Activated T-helper 2 cell treated with anti-CD3 and anti-CD28 coated beads, Interferon-gamma antibody, Interleukin-2, Interleukin-4, amounts not matched to agents 10 μg/mL and 5 μg/mL and 100 μg/mL, durations not matched to agents 14 hours and 24 hours and 36 hours (primary cell): ENCODE results near the gene DPH2. TPM values are rescaled to one million over a fixed set of nuclear protein-coding genes. Genes with fewer than 3 reads are reported as not detected.

Experiments
- DNase-seq: peaks from one replicate; pipeline ENCODE4 v3.0.0; 2021; ENCODE audit warnings: low spot score
- H3K27ac Mint-ChIP-seq: one replicate; pipeline ENCODE4 v1.8.0; 2021; ENCODE audit warnings: mixed read lengths
- H3K27me3 Mint-ChIP-seq: one replicate; pipeline ENCODE4 v1.8.0; 2021; ENCODE audit warnings: low read depth, mixed read lengths
- H3K36me3 Mint-ChIP-seq: one replicate; pipeline ENCODE4 v1.8.0; 2021; ENCODE audit warnings: low read depth, mixed read lengths
- H3K4me1 Mint-ChIP-seq: one replicate; pipeline ENCODE4 v1.8.0; 2021; ENCODE audit warnings: low read depth, mixed read lengths
- H3K4me3 Mint-ChIP-seq: one replicate; pipeline ENCODE4 v1.8.0; 2021; ENCODE audit warnings: low read depth, mild to moderate bottlenecking, moderate library complexity, mixed read lengths
- H3K9me3 Mint-ChIP-seq: one replicate; pipeline ENCODE4 v1.8.0; 2021; ENCODE audit warnings: mixed read lengths
- intact Hi-C: fragments of 100-400 bp; cut with micrococcal nuclease; formaldehyde crosslinking; loops from one replicate; pipeline ENCODE4 v1.15.1; 2023
- total RNA-seq: library from RNA; stranded (reverse); gene quantifications from 2 replicates; pipeline ENCODE4 v1.2.3, GENCODE V29; 2022

The DPH2 gene
- total RNA-seq, 1 donor from 2014 or later, result 48.2 TPM

DNA sequence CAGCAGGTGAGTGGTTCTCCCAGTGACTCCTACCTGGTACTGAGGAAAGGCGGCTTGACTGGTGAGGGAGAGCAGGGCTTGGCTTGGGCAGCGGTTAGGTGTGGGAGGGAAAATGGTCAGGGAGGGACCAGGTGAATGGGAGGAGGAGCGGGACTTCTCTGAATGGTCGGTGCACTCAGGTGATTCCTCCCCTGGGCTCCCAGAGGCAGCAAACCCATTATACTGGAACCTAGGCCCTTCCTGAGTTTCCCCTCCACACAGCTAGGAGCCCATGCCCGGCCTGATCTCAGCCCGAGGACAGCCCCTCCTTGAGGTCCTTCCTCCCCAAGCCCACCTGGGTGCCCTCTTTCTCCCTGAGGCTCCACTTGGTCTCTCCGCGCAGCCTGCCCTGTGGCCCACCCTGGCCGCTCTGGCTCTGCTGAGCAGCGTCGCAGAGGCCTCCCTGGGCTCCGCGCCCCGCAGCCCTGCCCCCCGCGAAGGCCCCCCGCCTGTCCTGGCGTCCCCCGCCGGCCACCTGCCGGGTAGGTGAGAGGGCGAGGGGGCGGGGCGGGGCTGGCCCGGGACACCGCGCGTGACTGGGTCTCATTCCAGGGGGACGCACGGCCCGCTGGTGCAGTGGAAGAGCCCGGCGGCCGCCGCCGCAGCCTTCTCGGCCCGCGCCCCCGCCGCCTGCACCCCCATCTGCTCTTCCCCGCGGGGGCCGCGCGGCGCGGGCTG lies 33.9 kb upstream of the DPH2 start:
- Mint-ChIP-seq H3K9me3 (no peaks in the 10 kb centered on the region), H3K36me3 (peaks cover 7% of the 10 kb centered on the region), H3K4me1 (peaks cover 10% of the 10 kb centered on the region), H3K27ac (no peak overlapping the region), H3K4me3 (no peak overlapping the region), H3K27me3 (peaks cover 10% of the 10 kb centered on the region)
- intact Hi-C loops, result no loop called here
- DNase-seq, result no peak

DNA sequence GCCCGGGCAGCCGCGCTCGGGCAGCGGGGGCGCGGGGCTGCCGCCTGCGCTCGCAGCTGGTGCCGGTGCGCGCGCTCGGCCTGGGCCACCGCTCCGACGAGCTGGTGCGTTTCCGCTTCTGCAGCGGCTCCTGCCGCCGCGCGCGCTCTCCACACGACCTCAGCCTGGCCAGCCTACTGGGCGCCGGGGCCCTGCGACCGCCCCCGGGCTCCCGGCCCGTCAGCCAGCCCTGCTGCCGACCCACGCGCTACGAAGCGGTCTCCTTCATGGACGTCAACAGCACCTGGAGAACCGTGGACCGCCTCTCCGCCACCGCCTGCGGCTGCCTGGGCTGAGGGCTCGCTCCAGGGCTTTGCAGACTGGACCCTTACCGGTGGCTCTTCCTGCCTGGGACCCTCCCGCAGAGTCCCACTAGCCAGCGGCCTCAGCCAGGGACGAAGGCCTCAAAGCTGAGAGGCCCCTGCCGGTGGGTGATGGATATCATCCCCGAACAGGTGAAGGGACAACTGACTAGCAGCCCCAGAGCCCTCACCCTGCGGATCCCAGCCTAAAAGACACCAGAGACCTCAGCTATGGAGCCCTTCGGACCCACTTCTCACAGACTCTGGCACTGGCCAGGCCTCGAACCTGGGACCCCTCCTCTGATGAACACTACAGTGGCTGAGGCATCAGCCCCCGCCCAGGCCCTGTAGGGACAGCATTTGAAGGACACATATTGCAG lies 33.2 kb upstream of the DPH2 start:
- DNase-seq, result peak; percentile 17
- peaks cover 10% of the 10 kb centered on the region for H3K4me1 Mint-ChIP-seq
- H3K9me3 Mint-ChIP-seq, result no peaks in the 10 kb centered on the region
- intact Hi-C loops, result no loop called here
- peak overlapping the region; percentile 51 for H3K4me3 Mint-ChIP-seq
- H3K27me3 Mint-ChIP-seq, result peaks cover 10% of the 10 kb centered on the region
- no peak overlapping the region for H3K27ac Mint-ChIP-seq
- H3K36me3 Mint-ChIP-seq, result peaks cover 7% of the 10 kb centered on the region

DNA sequence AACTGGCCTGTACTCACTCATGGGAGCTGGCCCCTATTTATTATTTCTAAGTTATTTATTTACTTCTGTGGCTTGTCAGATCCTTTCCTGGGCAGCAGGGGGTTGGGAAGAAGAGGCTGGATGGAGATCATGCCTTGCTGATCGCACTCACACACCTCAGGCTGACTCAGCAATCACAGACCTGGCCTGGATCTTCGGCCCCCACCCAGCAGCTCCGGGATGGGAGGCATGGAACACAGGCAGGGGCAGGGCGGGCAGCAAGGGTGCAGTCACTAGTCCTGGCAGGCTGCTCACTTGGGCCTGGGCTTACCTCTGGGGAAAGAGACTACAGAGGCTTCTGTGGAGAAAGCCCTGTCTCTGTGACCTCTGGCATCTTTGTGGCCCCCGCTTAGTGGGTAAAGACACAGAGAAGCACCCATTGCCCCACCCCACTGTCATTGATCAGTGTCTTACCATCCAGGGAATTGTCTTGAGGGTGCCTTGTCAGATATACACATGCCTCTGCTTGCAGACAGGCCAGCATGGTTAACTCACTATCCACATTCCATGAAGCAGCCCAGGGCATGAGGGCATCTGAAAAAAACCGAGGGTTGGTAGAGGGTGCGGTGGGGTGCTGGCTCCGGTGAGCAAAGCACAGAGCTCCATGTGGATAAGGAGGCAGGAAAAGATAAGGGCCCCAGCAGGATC lies 32.5 kb upstream of the DPH2 start:
- Mint-ChIP-seq H3K9me3 (no peaks in the 10 kb centered on the region), H3K36me3 (peaks cover 7% of the 10 kb centered on the region), H3K4me1 (peaks cover 10% of the 10 kb centered on the region), H3K4me3 (no peak overlapping the region), H3K27ac (no peak overlapping the region), H3K27me3 (peaks cover 10% of the 10 kb centered on the region)
- no peak for DNase-seq
- intact Hi-C loops, result no loop called here

DNA sequence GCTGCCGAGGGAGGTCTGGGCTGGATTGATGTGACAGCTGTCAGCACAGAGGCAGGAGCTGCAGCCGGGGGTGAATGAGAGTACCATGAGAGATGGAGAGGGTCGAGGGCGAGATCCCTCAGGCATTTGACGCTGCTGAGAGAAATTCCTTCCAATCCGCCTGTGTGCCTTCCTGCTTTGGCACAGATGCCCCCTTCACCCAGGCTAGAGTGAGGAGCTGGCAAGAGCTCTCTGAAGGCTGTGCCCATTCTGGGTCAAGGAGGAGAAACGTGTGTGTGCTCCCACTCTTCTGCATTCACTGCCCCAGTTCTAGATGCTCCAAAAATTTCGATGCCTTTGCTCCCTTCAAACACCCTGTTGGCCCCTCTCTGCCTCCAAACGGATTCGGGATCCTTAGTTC lies 31.4 kb upstream of the DPH2 start:
- no peak overlapping the region for H3K4me3 Mint-ChIP-seq
- DNase-seq, result no peak
- peaks cover 5% of the 10 kb centered on the region for H3K27me3 Mint-ChIP-seq
- peaks cover 7% of the 10 kb centered on the region for H3K4me1 Mint-ChIP-seq
- H3K36me3 Mint-ChIP-seq, result peaks cover 15% of the 10 kb centered on the region
- intact Hi-C loops, result no loop called here
- no peaks in the 10 kb centered on the region for H3K9me3 Mint-ChIP-seq
- H3K27ac Mint-ChIP-seq, result no peak overlapping the region

DNA sequence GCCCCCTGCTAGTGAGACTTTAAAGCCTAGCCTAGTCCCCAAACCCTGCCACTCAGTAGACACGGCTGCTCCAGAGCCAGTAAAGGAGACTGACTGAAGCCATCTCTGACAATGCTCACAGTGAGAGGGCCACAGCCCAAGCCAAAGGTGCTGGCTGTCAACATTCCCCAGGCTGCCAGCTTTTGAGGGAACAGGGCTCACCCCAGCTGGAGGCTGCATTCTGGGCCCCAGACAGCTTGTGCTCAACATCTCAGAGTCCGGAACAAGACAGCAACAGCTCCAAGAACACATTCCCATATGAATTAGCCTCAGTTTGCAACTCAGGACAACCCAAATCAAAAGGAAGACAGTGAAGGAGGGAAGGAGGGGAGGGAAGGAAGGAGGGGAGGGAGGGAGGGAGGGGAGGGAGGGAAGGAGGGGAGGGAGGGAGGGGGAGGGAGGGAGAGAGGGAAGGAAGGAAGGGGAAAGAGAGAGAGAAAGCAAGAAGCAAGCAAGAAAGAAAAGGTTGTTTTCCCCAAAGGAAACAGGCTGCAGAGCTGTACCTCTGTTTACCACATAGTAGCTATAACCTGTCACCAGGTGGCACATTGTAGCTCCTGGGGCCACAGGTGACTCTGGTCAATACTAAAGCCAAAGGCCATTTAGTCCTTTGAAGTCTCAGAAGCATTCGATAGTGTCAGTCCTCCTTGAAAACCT lies 30.8 kb upstream of the DPH2 start:
- no peak overlapping the region for H3K4me3 Mint-ChIP-seq
- H3K9me3 Mint-ChIP-seq, result no peaks in the 10 kb centered on the region
- H3K27ac Mint-ChIP-seq, result no peak overlapping the region
- peaks cover 15% of the 10 kb centered on the region for H3K36me3 Mint-ChIP-seq
- intact Hi-C loops, result no loop called here
- peaks cover 3% of the 10 kb centered on the region for H3K27me3 Mint-ChIP-seq
- no peak for DNase-seq
- H3K4me1 Mint-ChIP-seq, result peaks cover 4% of the 10 kb centered on the region

DNA sequence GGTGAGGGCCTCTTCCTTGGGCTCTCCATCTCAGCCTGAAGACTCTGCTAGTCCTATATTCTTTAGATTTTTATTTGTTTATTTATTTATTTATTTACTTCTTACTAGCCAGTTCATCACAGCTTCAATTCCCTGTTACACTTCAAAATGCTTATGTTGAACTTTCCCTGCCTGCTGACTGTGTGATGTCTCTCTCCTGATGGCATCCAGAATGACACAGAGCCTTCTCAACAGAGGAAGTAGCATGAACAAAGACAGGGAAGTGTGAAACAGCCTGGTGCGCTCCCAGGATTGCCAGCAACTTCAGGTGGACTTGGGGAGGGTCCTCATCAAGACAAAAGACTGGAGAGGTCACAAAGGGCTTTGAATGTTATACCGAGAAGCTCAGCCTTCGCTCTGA lies 27.4 kb upstream of the DPH2 start:
- Mint-ChIP-seq H3K4me3 (no peak overlapping the region), H3K36me3 (peaks cover 25% of the 10 kb centered on the region), H3K9me3 (no peaks in the 10 kb centered on the region), H3K27me3 (no peaks in the 10 kb centered on the region), H3K27ac (no peak overlapping the region), H3K4me1 (peaks cover 9% of the 10 kb centered on the region)
- intact Hi-C loops, result loop anchor here (5.0 to 10.0 kb wide), 2 partner anchors 92 to 420 kb away; partner anchors contain the start of gene SLC6A9
- no peak for DNase-seq

DNA sequence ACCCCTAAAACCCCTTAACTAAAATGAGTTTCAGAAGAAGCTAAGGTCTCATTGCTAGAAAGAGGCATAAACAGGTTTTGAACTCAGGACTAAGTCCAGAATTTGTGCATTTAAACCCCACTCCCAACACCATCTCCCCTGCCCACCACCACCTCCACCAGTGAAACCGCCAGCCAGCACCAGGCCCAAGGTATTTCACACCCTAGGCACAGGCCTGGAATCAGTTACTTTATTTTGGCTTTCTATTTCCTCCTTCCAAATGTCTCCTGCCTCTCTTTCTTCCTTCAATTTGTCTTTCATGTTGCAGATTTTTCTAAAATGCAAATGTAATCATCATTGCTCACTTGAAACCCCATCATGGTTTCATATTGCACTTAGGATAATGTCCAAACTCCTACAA lies 24.9 kb upstream of the DPH2 start:
- Mint-ChIP-seq H3K9me3 (no peaks in the 10 kb centered on the region), H3K36me3 (peaks cover 26% of the 10 kb centered on the region), H3K4me3 (peak overlapping the region; percentile 96), H3K27me3 (no peaks in the 10 kb centered on the region), H3K4me1 (peaks cover 24% of the 10 kb centered on the region), H3K27ac (peak overlapping the region; percentile 78)
- DNase-seq, result no peak
- intact Hi-C loops, result loop anchor here (5.0 to 10.0 kb wide), 4 partner anchors 90 to 423 kb away; partner anchors contain the start of genes KDM4A, SLC6A9 and ST3GAL3

DNA sequence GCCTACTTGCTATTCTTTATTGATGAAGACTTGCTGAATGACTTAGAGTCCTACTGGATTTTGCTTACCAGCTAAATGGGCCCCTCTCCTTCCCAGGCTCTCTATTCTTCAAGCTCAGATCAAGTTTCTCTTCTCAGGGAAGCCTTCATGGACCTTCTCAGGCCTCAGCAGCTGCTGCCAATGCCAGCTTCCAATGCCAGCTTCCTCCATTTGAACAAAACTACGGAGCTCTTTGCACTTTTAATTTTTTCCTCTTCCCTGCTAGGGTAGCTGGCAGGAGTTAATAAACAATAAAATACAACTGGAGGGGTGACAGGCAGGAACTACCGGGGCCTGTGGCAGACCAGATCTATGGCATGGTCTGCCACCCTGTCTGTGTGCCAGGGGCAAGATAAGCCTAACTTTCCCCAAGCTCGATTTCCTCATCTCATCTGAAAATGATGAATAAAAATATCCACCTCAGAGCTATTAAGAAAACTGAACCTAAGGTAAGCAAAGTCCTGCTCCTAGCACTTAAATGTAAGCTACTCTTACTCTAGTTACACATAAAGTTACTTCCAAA lies 24.1 kb upstream of the DPH2 start:
- H3K9me3 Mint-ChIP-seq, result no peaks in the 10 kb centered on the region
- no peaks in the 10 kb centered on the region for H3K27me3 Mint-ChIP-seq
- intact Hi-C loops, result loop anchor here (1.0 to 10.0 kb wide), 5 partner anchors 24 to 293 kb away; partner anchors contain the start of genes ATP6V0B, KDM4A, SLC6A9 and ST3GAL3
- DNase-seq, result no peak
- peaks cover 30% of the 10 kb centered on the region for H3K4me1 Mint-ChIP-seq
- peaks cover 29% of the 10 kb centered on the region for H3K36me3 Mint-ChIP-seq
- H3K4me3 Mint-ChIP-seq, result peak overlapping the region; percentile 96
- H3K27ac Mint-ChIP-seq, result peak overlapping the region; percentile 94

DNA sequence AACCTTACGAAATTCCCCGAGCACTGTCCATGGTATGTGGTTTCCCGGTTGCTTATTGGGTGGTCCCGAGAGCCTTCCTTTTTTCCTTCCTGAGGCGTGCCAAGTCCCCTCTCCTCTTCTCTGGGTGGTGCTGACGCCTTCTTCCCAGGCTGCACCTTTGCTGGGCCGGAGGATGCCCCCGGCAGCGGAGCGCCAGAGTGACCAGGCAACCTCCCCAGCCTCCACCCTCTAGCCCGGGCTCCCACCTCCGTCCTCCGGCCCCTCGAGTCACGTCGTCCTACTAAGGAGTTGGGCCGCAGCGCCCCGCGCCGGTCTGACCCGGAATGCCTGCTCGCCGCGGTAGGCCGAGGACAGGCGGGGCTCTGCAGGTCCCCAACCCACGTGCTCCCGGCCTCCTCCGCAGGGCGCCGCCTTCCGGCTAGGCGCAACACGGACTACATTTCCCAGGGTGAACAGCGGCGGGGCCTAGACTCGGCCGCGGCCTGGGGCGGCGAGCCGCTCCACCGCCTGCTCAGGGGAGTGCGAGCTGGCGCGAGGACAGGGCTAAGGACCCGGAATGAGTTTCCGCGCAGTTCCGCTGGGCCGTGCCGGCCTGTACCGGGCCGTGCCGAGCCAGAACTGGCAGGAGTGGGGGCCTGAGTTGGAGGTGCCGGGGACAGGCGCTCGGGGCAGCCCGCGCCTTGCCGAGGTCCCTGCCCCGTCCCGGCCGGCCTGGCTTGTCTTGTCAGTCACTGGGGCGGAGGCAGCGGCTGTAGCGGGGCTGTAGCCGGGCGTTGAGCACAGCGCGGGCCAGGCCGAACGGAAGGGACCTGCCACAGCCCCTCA lies 23.4 kb upstream of the DPH2 start, which contains the start of gene IPO13:
Gene IPO13, plus strand, starts transcription at position 715 of the 825 bp plus-strand sequence. CDS start 651 bp downstream, outside the sequence.
- H3K9me3 Mint-ChIP-seq, result no peaks in the 10 kb centered on the region
- DNase-seq, result peak; percentile 95
- no peaks in the 10 kb centered on the region for H3K27me3 Mint-ChIP-seq
- peaks cover 30% of the 10 kb centered on the region for H3K4me1 Mint-ChIP-seq
- H3K4me3 Mint-ChIP-seq, result peak within 1 kb of the TSS; percentile 96
- H3K36me3 Mint-ChIP-seq, result peaks cover 29% of the 10 kb centered on the region
- H3K27ac Mint-ChIP-seq, result peak within 1 kb of the TSS; percentile 94
- intact Hi-C loops, result loop anchor here (1.0 to 10.0 kb wide), 5 partner anchors 23 to 294 kb away; partner anchors contain the start of genes ATP6V0B, KDM4A, SLC6A9 and ST3GAL3

DNA sequence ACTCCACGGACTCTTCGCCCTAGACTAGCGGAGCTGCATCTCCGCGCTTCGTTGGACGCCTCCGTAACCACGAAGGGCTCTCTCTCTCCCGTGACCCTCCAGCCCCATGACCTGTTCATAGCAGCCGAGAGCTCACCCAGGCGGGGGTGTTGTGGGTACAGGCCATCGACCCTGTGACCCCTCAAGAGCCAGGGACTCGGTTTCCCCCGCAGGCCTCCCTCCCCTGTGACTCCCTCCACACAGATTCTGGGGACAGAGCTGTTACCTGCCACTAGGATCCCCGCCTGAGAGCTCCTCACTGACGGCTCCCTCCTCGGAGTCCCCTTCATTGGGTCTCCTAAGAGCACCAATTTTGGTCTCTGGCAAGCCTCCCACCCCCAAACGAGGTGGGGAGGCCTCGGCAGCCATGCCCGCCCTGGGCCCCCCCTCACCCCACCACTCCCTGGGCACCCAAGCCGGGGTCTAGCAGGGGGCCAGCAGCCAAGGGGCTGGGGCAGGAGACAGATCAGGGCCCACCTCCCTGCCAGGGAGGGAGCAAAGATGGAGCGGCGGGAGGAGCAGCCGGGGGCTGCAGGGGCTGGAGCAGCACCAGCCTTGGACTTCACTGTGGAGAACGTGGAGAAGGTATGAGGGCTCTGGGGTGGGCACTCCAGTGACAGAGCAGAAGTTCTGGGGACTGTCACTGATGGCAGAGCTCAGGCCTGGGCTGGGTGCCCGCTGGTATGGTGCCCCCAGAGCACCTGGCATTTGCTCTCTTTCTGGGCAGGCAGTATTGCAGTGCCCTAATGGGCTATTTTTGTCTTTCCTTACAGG lies 22.5 kb upstream of the DPH2 start:
- Mint-ChIP-seq H3K4me3 (peak overlapping the region; percentile 96), H3K27ac (peak overlapping the region; percentile 94), H3K4me1 (peaks cover 30% of the 10 kb centered on the region), H3K27me3 (no peaks in the 10 kb centered on the region), H3K9me3 (no peaks in the 10 kb centered on the region), H3K36me3 (peaks cover 29% of the 10 kb centered on the region)
- intact Hi-C loops, result loop anchor here (5.0 to 10.0 kb wide), 3 partner anchors 88 to 295 kb away; partner anchors contain the start of genes KDM4A, SLC6A9 and ST3GAL3
- DNase-seq, result no peak
